NCI-H82 (cell line): ENCODE data around the gene PADI6.
A peak's percentile ranks its signal among the peaks of the same experiment; 100 is the strongest.
"Not testable (repeated sequence)": the region's sequence is repeated elsewhere in the genome, so short reads cannot be mapped to it uniquely, and the experiment has no call there.

Experiments
- DNase-seq: peaks from one replicate; lab custom pipeline; 2025; lab: John Stamatoyannopoulos, UW

PADI6 gene

DNA sequence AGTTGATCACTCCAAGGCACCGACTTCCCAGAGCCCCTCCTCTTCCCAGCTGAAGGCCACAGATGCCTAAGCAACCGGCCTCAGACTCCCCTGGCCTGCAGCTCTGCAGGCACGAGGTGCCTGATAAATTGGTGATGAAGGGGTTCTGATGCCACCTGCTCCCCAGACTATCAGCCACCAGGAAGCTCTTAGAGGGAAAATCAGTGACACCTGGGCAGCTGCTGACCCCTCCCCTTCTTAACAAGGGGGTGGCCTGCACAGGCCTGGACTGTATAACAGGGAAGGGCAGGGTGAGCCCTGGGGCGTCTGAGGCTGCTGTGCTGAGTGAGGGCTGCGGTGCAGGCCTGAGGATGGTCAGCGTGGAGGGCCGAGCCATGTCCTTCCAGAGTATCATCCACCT, at the start of gene PADI6:
Gene PADI6, plus strand, starts transcription at position 301 of the 400 bp plus-strand sequence. Its CDS starts 50 bp downstream, at position 351.
- no peak for DNase-seq

DNA sequence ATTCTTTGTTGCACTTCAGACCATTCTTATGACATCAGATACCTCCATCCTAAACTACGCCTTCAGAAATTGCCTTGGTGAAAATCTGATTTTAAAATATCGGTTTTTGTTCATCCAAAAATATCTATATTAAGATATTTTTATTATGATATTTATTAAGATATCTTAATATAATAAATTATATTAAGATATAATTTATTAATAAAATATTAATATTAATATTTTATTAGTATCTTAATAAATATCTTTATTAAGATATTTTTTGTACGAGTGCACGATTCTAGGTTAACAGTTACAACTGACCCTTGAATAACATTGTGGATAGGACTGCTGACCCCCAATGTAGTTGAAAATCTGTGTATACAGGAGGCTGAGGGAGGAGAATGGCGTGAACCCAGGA, 43.1 kb upstream of the PADI6 start:
- no peak for DNase-seq

DNA sequence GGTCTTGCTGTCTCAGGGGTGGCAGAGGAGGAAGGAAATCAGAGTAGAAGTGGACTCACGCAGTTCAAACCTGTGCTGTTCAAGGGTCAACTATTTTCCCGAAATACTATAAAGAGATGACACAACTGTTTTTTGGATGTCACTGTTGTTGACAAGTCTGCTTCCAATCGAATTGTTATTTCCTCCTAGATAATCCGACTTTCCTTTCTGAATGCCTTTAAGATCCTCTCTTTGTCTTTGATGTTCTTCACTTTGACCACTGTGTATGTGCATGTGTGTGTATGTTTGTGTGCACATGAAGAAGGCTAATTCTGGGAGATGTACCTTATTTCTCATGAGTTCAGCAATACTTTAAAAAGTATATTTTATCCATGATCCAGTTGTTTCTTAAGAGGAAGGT, 42.4 kb upstream of the PADI6 start:
- no peak for DNase-seq

DNA sequence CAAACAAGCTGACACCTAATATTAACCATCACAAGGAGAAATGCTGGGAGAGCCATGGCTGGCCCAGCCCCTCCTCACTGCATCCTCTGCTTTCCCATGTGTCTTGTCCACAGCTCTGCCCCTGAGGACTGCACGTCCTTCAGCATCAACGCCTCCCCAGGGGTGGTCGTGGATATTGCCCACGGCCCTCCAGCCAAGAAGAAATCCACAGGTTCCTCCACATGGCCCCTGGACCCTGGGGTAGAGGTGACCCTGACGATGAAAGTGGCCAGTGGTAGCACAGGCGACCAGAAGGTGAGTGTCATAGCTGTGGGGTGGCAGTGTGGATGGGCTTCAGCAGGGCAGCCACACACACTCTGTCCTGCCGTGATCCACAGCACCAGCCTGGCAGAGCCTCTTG, 41.1 kb upstream of the PADI6 start:
- DNase-seq = no peak

DNA sequence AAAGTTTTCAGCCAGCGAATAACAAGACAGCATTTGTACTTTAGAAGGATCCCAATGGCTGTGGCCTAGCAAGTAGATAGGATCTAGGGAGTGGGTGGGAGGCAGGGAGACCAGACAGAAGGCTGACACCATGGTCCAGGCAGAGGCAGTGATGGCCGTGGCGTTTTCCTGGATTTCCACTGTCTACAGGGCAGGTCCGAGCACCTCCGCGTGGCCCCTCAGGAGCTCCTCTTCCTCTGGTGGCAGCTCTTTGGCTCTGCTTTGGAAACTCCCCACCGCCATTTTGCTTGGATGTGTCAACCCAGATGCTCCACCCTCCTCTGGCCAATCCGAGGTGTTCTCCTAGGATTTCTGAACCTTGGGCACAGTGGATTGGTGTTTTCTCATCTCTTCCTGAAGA, 38.9 kb upstream of the PADI6 start:
- DNase-seq = no peak

DNA sequence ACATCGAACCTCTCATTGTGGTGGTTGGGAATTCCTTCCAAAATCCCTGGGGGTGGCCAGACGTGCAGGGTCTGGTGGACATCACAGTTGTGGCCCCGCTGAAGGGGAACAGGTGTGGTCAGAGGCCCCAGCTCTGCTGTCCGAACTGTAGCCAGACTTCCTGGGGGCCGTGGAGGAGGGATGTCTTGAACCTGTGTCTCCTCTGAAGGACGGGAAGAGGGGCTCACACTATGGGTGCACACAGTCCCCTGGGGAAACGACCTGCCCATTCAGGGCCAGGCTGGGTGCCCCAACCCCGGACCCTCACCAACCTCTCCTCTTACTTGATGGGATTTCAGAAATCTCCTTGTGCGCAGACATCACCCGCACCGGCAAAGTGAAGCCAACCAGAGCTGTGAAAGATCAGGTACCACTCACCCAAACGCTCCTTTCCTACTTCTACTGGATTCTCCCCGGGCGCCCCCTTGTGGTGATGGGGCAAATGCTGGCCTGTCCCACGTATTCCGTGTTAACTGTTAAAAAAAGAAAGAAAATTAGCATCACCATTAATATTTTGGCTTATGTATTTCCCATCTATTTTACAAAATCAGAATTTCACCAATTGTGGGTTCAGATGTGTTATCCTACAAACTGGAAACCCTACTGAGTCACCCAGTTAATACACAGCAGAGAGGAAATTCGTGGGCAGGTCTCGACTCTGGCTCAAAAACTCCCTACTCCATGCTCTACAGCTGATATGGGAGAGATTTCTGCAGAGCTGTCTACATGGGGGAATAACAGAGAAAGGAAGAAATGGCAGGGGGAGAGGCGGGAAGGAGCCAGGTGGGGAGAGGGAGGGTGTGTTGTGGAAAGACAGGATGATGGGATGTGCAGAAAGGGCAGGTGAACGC, 35.9 kb upstream of the PADI6 start:
- peak; percentile 84 for DNase-seq

DNA sequence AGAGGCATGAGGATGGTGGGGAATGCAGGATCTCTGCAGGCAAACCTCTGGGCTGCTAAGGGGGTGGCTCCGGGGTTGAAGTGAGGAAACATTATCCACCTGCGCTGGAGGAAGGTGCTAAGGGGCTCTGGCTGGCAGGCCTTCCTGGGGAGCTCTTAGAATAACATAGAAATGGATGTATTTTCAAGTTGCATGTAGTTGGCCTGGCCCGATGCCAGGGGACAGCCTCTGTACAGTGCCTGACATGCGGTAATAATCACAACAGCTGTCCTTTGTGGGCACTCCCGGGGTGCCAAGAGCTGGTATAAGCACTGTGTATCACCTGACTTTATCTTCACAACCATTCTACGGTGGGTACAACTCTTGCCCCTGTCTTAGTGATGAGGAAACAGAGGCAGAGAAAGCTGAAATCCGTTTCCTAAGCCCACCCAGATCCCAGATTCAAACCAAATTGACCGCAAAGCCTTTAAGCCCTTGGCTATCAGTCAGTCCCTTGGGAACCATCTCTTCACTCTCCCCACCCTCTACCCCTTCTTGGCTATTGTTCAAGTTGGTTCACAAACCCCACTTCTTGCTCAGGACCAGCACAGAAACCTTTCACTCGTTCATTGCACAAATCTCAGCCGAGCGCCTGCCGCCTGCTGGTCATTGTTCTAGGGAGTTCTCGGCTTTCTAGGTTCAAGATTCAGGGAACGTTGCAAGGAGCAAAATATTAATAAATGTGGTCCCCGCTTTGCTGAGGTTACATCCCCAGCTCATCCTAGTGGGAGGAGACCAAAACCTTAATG, 33.1 kb upstream of the PADI6 start:
- DNase-seq = peak; percentile 69

DNA sequence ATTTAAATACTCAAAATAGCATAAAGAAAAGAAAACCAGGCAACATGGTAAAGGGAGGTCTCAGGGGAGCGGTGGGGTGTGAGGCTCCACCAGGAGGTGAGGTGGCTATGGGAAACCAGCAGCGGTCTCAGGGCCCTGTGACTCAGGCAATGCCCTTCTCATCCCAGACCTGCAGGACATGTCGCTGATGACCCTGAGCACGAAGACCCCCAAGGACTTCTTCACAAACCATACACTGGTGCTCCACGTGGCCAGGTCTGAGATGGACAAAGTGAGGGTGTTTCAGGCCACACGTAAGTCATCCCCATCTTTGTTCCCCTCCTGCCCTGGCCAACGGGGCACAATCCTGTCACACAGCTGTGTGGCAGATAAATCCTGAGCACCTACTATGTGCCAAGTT, 32.5 kb upstream of the PADI6 start:
- no peak for DNase-seq

DNA sequence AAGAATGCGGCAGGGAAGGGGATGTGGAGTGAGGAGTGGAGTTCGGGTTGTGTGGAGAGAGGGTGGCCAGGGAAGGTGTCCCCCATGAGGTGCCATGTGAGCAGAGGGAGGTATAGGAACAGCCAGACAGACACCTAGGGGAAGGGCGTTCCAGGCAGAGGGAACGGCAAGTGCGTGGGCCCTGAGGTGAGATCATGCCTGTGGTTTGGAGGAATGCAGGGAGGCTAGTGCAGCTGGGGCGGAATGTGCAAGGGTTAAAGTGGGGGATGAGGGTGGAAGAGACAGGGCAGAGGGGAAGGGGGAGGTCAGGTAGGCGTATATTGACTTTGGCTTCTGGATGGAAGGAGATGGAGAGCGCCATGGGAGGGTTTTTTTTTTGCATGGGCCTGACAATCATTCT, 31.6 kb upstream of the PADI6 start:
- DNase-seq = no peak

DNA sequence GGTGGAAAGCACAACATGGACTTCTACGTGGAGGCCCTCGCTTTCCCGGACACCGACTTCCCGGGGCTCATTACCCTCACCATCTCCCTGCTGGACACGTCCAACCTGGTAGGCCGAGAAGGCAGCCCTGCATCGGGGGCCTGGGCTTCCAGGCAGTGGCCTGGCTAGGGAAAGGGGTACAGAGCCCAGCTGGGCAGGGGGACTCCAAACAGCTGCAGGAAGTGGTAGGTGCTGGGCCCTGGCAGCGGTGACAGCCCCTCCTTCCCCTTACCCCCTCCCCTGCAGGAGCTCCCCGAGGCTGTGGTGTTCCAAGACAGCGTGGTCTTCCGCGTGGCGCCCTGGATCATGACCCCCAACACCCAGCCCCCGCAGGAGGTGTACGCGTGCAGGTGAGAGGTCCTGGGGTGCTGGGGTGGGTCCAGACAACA, 30.0 kb upstream of the PADI6 start:
- no peak for DNase-seq

DNA sequence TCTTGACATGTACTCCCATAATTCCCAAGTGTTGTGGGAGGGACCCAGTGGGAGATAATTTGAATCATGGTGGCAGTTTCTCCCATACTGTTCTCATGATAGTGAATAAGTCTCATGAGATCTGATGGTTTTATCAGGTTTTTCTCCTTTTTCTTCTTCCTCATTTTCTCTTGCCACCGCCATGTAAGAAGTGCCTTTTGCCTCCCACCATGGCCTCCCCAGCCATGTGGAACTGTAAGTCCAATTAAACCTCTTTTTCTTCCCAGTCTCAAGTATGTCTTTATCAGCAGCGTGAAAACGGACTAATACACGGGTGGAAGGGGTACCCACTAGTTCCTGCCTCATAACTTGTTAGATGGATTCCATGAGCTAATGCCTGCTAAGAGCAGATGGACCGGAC, 26.5 kb upstream of the PADI6 start:
- DNase-seq = not testable (repeated sequence)

DNA sequence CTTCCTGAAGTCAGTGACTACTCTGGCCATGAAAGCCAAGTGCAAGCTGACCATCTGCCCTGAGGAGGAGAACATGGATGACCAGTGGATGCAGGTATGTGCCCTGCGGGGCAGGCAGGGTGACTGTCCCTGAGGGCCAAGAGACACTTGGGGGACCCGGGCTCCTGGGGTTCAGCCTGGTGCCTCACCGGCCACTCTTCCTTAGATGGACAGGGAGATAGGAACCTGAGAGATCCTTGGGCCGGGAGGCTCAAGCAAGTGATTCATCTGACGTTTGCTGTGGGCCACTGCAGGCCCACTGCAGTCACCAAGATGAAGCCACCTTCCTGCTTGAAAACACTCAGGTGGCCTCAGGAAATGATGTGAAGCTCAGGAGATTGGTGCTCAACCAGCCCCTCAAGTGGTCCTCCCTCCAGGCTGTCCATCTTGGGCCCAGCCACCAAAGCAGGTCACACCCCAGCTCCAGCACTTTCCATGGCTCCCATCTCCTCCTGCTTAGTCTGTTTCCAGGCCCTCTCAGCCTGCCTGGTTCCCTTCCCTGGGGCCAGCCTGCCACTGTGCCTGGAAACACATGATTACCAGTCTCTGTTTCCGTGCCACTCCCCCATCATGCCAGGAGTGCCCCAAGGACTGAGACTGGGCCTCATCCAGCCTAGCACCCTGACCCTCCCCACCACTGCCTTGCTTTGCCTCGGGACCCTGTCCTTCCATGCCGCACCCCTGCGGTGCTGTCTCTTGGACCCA, 25.8 kb upstream of the PADI6 start:
- DNase-seq = no peak

DNA sequence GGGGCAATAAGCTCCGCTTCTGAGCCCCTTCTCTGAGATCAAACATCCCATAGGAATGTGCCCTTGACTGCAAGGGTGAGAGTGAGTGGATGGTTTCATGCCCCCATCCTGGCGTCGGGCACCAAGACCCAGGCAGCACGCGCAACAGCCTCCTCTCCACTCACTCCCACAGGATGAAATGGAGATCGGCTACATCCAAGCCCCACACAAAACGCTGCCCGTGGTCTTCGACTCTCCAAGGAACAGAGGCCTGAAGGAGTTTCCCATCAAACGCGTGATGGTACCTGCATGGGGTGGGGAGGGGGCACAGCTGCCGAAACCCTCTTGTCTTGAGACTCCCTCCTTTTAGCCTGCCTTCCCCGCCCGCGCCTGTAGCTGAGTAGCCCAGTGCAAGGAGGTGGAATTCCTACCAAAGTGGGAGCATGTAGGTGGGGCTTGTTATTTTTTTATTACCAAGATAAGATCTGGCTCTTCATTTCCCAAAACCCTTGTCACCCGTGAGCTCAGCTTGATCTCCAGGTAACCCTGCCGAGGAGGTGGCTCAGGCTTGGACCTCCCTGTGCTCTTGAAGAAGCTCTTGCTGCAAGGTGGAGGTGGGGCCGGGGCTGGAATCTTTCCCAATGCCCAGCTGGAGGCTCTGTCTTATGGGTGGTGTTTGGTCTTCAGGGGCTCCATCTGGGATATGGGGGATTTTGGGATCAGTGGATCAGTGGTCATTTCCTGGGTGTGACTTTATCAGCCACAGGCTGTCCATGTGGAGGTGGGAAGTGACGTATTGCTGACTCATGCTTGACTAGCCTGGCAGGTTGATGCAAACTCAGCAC, 24.0 kb upstream of the PADI6 start:
- peak; percentile 27 for DNase-seq

DNA sequence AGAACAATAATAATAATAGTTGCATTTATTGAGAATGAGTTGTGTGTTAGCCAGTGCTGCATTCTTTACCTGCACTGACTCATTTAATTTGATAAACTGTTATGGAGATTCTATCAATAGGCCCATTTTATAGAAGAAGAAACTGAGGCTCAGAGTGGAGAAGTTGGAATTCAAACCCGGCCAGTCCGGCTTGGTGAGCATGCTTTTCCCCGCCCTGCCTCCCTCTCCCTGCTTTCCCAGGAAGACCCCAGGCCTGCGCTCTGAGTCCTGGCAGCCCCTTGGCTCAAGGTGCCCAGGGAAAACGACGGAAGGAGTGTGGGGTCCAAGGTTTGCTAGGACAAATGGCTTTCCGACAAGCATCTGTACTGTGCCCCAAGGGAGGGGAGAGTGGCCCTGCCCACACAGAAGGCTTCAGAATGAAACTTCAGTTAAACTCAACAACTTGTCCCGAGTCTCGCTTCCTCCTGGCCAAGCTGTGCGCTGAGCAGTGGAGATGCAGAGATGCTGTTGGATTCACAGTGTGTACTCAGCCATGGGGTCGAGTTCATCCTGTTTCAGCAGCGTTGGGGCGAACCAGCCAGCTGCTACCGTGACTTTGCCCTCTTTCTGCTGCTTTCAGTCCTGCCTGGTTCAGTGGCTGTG, 23.3 kb upstream of the PADI6 start:
- DNase-seq = no peak

DNA sequence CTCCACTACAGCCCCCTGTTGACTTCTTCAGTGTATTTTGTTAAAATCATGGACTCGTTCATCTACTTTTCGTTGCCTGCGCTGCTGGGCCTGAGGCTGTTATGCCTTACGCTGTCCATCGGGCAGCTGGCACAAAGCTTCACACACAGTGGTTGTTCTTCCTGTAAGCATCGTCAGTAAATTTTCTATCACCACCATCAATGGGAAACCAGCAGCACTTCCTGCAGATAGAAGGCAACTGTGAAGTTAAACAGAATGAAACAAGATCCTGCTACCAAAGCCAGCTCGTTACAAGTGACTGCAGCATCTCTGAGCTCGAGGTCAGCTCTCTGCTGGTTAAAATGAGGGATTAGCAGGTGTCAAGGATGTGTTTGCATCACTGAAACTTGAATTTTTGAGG, 21.9 kb upstream of the PADI6 start:
- DNase-seq = no peak

DNA sequence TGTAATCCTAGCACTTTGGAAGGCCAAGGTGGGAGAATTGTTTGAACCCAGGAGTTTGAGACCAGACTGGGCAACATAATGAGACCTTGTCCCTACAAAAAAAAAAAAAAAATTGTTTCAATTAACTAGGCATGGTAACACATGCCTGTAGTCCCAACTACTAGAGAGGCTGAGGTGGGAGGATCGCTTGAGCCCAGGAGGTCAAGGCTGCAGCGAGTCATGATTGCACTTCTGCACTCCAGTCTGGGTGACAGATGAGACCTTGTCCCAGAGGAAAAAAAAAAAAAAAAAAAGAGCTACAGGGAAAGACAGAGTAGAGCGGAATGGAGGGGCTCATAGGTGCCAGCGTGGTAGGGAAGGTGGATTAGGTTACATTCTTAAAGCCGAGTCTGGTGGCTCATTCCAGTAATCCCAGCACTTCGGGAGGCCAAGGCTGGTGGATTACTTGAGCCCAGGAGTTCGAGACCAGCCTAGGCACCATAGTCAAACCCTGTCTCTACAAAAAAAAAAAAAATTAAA, 21.0 kb upstream of the PADI6 start:
- no peak for DNase-seq

DNA sequence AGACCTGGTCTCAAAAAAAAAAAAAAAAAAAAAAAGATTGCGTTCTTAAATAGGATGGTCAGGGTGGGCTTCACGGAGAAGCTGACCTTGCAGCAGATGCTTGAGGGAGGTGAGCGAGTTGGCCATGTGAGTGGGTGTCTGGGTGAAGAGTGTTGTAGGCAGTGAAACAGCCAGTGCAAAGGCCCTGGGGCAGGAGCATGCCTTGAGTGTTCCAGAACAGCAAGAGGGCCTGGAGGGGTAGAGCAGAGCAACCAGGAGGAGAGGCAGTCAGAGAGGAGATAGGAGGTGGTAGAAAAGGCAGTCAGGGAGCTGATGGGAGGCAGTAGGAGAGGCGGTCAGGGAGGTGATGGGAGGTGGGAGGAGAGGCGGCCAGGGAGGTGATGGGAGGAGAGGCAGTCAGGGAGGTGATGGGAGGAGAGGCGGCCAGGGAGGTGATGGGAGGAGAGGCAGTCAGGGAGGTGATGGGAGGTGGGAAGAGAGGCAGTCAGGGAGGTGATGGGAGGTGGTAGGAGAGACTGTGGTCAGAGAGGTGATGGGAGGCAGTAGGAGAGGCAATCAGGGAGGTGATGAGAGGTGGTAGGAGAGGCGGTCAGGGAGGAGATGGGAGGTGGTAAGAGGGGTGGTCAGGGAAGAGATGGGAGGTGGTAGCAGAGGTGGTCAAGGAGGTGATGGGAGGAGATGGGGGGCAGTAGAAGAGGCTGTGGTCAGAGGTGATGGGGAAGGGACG, 20.2 kb upstream of the PADI6 start:
- no peak for DNase-seq

DNA sequence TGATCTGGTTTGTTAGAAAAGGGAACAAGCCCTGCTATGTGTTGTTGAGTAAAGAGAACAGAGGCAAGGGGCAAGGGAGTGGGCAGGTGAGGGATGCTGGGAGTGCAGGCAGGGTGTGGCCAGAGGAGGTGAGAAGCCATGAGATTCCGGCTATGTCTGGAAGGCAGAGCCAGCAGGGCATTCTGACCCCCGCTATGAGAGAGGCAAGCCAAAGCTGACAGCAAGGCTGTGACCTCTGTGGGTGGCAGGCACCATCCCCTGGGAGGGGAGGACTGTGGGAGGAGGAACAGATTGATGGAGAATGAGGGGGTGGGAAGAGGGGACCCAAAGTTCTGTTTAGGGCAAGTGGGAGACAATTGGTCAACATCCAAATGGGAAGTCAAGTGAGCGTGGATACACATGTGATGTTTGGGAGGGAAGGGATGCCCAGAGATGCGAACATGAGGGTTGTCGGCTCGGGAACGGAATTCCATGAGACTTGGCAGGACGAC, 19.5 kb upstream of the PADI6 start:
- DNase-seq = no peak

DNA sequence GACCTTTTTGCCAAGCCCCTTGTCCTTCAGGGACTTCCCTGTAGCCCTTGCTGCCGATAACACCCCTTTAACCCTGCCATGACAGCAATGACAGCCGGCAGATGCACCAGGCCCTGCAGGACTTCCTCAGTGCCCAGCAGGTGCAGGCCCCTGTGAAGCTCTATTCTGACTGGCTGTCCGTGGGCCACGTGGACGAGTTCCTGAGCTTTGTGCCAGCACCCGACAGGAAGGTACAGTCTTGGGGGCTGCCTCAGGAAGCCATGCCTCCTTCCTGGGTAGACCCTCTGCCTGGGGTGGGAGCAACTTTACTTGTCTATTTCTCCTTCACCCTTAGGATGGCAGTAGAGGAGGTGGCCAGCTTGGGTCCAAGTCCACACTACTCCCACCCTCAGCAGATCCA, 16.1 kb upstream of the PADI6 start:
- DNase-seq = no peak
